ENCODE results near the gene ZBTB32.
"Not testable (repeated sequence)": the region's sequence is repeated elsewhere in the genome, so short reads cannot be mapped to it uniquely, and the experiment has no call there.

Gene ZBTB32

GRCh38 chr19:35704218-35704617, at the start of gene ZBTB32:
Gene ZBTB32, plus strand, starts transcription at chr19:35704558. Its CDS starts 10,069 bp downstream, at chr19:35714627.
- in situ Hi-C loops (cut with MboI; ENCODE audit: low sequenced_read_pairs): no loop called here

- in situ Hi-C loops (cut with MboI; ENCODE audit: low sequenced_read_pairs): not testable (repeated sequence)
Observed at GRCh38 chr19:35654828-35655227, 49.5 kb upstream of the ZBTB32 start.

GRCh38 chr19:35655600-35655999, 48.8 kb upstream of the ZBTB32 start:
- in situ Hi-C loops (cut with MboI; ENCODE audit: low sequenced_read_pairs): no loop called here

GRCh38 chr19:35656700-35657099, 47.7 kb upstream of the ZBTB32 start:
- in situ Hi-C loops (cut with MboI; ENCODE audit: low sequenced_read_pairs): no loop called here

- in situ Hi-C loops (cut with MboI; ENCODE audit: low sequenced_read_pairs): no loop called here
Observed at GRCh38 chr19:35657904-35658700, 46.3 kb upstream of the ZBTB32 start.

GRCh38 chr19:35661995-35662340, 42.4 kb upstream of the ZBTB32 start:
- in situ Hi-C loops (cut with MboI; ENCODE audit: low sequenced_read_pairs): no loop called here

GRCh38 chr19:35663981-35664380, 40.4 kb upstream of the ZBTB32 start:
- in situ Hi-C loops (cut with MboI; ENCODE audit: low sequenced_read_pairs): no loop called here

GRCh38 chr19:35665157-35665556, 39.2 kb upstream of the ZBTB32 start:
- in situ Hi-C loops (cut with MboI; ENCODE audit: low sequenced_read_pairs): no loop called here

- in situ Hi-C loops (cut with MboI; ENCODE audit: low sequenced_read_pairs): no loop called here
Observed at GRCh38 chr19:35665604-35666003, 38.8 kb upstream of the ZBTB32 start.

- in situ Hi-C loops (cut with MboI; ENCODE audit: low sequenced_read_pairs): no loop called here
Observed at GRCh38 chr19:35666251-35666913, 38.0 kb upstream of the ZBTB32 start, which contains the start of gene UPK1A. Gene UPK1A, plus strand, starts transcription at chr19:35666517. Its CDS starts 296 bp downstream, at chr19:35666813.

- in situ Hi-C loops (cut with MboI; ENCODE audit: low sequenced_read_pairs): no loop called here
Observed at GRCh38 chr19:35669566-35669965, 34.8 kb upstream of the ZBTB32 start.

GRCh38 chr19:35669974-35670373, 34.4 kb upstream of the ZBTB32 start:
- in situ Hi-C loops (cut with MboI; ENCODE audit: low sequenced_read_pairs): no loop called here

- in situ Hi-C loops (cut with MboI; ENCODE audit: low sequenced_read_pairs): no loop called here
Observed at GRCh38 chr19:35670686-35671085, 33.7 kb upstream of the ZBTB32 start.

GRCh38 chr19:35671818-35672217, 32.5 kb upstream of the ZBTB32 start:
- in situ Hi-C loops (cut with MboI; ENCODE audit: low sequenced_read_pairs): no loop called here

GRCh38 chr19:35673121-35673804, 31.1 kb upstream of the ZBTB32 start:
- in situ Hi-C loops (cut with MboI; ENCODE audit: low sequenced_read_pairs): no loop called here

- in situ Hi-C loops (cut with MboI; ENCODE audit: low sequenced_read_pairs): no loop called here
Observed at GRCh38 chr19:35675589-35676140, 28.7 kb upstream of the ZBTB32 start.

- in situ Hi-C loops (cut with MboI; ENCODE audit: low sequenced_read_pairs): no loop called here
Observed at GRCh38 chr19:35689836-35690235, 14.5 kb upstream of the ZBTB32 start.

GRCh38 chr19:35691106-35691505, 13.3 kb upstream of the ZBTB32 start:
- in situ Hi-C loops (cut with MboI; ENCODE audit: low sequenced_read_pairs): not testable (repeated sequence)

GRCh38 chr19:35692010-35692409, 12.3 kb upstream of the ZBTB32 start:
- in situ Hi-C loops (cut with MboI; ENCODE audit: low sequenced_read_pairs): no loop called here

- in situ Hi-C loops (cut with MboI; ENCODE audit: low sequenced_read_pairs): no loop called here
Observed at GRCh38 chr19:35693422-35693821, 10.9 kb upstream of the ZBTB32 start.

- in situ Hi-C loops (cut with MboI; ENCODE audit: low sequenced_read_pairs): no loop called here
Observed at GRCh38 chr19:35693835-35694599, 10.3 kb upstream of the ZBTB32 start.
